SU-DHL-6 (cell line): ENCODE measurements around the gene TPST2.

Experiments
- H2AFZ ChIP-seq: fragments of 200-600 bp; sonication (generic); 2 replicates; pipeline ENCODE4 v1.6.1; 2014; ENCODE audit warnings: low read depth, mild to moderate bottlenecking, moderate library complexity, mixed read lengths, antibody characterized with exemption, low read length; ENCODE audit not compliant: severe bottlenecking
- H3F3A ChIP-seq: fragments of 200-600 bp; shearing (Covaris generic); 2 replicates; pipeline ENCODE4 v1.6.0; 2016; ENCODE audit warnings: antibody characterized with exemption, mild to moderate bottlenecking; ENCODE audit not compliant: insufficient read depth
- H3K27ac ChIP-seq: fragments of 200-600 bp; sonication (generic); 2 replicates; pipeline ENCODE4 v1.5.1; 2016; ENCODE audit warnings: low read depth, mild to moderate bottlenecking, low read length, moderate library complexity, mixed read lengths
- H3K27me3 ChIP-seq: fragments of 200-600 bp; sonication (generic), shearing (Covaris generic); 2 replicates; pipeline ENCODE4 v1.6.0; 2014; ENCODE audit warnings: mild to moderate bottlenecking, low read length
- H3K36me3 ChIP-seq: fragments of 200-600 bp; sonication (generic); 2 replicates; pipeline ENCODE4 v1.6.1; 2014; ENCODE audit warnings: mild to moderate bottlenecking, low read length, mixed read lengths
- H3K4me2 ChIP-seq: fragments of 300-600, 200-600 bp; shearing (Covaris generic), sonication (generic); 2 replicates; pipeline ENCODE4 v1.6.0; 2014; ENCODE audit warnings: low read length, low read depth, mild to moderate bottlenecking; ENCODE audit not compliant: poor library complexity, severe bottlenecking
- H3K4me3 ChIP-seq: fragments of 200-600 bp; sonication (generic); 2 replicates; pipeline ENCODE4 v1.5.1; 2014; ENCODE audit warnings: antibody characterized with exemption, low read length, mild to moderate bottlenecking, mixed read lengths; ENCODE audit not compliant: insufficient read depth, poor library complexity, severe bottlenecking
- H3K79me2 ChIP-seq: fragments of 200-600 bp; sonication (generic); 2 replicates; pipeline ENCODE4 v1.6.1; 2014; ENCODE audit warnings: mild to moderate bottlenecking, low read length, moderate library complexity; ENCODE audit not compliant: insufficient read depth
- H3K9ac ChIP-seq: fragments of 200-600 bp; sonication (generic); 2 replicates; pipeline ENCODE4 v1.7.0; 2014; ENCODE audit warnings: mild to moderate bottlenecking, low read length
- H3K9me2 ChIP-seq: fragments of 200-600 bp; sonication (generic); replicated peaks from 2 replicates; pipeline ENCODE4 v1.6.1; 2014; ENCODE audit warnings: low read length; ENCODE audit not compliant: insufficient read depth
- H3K9me3 ChIP-seq: fragments of 200-600 bp; sonication (generic); 2 replicates; pipeline ENCODE4 v1.6.1; 2014; ENCODE audit warnings: low read length, mixed read lengths; ENCODE audit not compliant: insufficient read depth
- H4K20me1 ChIP-seq: fragments of 200-600 bp; sonication (generic); 2 replicates; pipeline ENCODE4 v1.6.1; 2014; ENCODE audit warnings: low read depth, mild to moderate bottlenecking, antibody characterized with exemption, low read length, moderate library complexity, mixed read lengths
- CTCF ChIP-seq: fragments of 200-600 bp; sonication (generic); IDR thresholded peaks from one replicate; pipeline ENCODE4 v1.5.1; 2017; ENCODE audit warnings: antibody characterized with exemption, mild to moderate bottlenecking, low read length, moderate library complexity; ENCODE audit not compliant: insufficient read depth, poor library complexity, severe bottlenecking
- EZH2phosphoT487 ChIP-seq: fragments of 200-600 bp; sonication (generic), shearing (Covaris generic); conservative IDR thresholded peaks from 2 replicates; pipeline ENCODE4 v1.6.1; 2018; ENCODE audit warnings: mild to moderate bottlenecking, antibody characterized with exemption, low read length, moderate library complexity, mixed read lengths

TPST2 gene

GRCh38 chr22:26601726-26602125 is 11.8 kb upstream of the TPST2 start:
- Histone ChIP-seq H3K27ac (no peak overlapping the region), H2AFZ (no peak overlapping the region), H3F3A (no peaks in the 10 kb centered on the region), H3K9me2 (no peaks in the 10 kb centered on the region), H3K36me3 (no peaks in the 10 kb centered on the region), H3K9ac (no peak overlapping the region), H3K27me3 (no peaks in the 10 kb centered on the region), H3K4me2 (no peak overlapping the region), H3K79me2 (no peaks in the 10 kb centered on the region), H3K9me3 (no peaks in the 10 kb centered on the region), H3K4me3 (no peak overlapping the region), H4K20me1 (no peaks in the 10 kb centered on the region)
- TF ChIP-seq CTCF = no peak
- TF ChIP-seq EZH2phosphoT487 = no peak

GRCh38 chr22:26599505-26599904 is 9.6 kb upstream of the TPST2 start:
- Histone ChIP-seq H2AFZ (no peak overlapping the region), H3K4me3 (no peak overlapping the region), H3K9me2 (no peaks in the 10 kb centered on the region), H3K79me2 (no peaks in the 10 kb centered on the region), H3K27ac (no peak overlapping the region), H3F3A (no peaks in the 10 kb centered on the region), H3K27me3 (no peaks in the 10 kb centered on the region), H3K4me2 (no peak overlapping the region), H3K9me3 (no peaks in the 10 kb centered on the region), H4K20me1 (no peaks in the 10 kb centered on the region), H3K9ac (no peak overlapping the region), H3K36me3 (no peaks in the 10 kb centered on the region)
- no peak for TF ChIP-seq EZH2phosphoT487
- TF ChIP-seq CTCF = no peak

GRCh38 chr22:26597480-26597879 is 7.5 kb upstream of the TPST2 start:
- Histone ChIP-seq H3F3A (no peaks in the 10 kb centered on the region), H3K79me2 (no peaks in the 10 kb centered on the region), H4K20me1 (no peaks in the 10 kb centered on the region), H3K36me3 (no peaks in the 10 kb centered on the region), H3K4me3 (no peak overlapping the region), H3K9me2 (no peaks in the 10 kb centered on the region), H2AFZ (no peak overlapping the region), H3K4me2 (no peak overlapping the region), H3K9ac (no peak overlapping the region), H3K9me3 (no peaks in the 10 kb centered on the region), H3K27ac (no peak overlapping the region), H3K27me3 (no peaks in the 10 kb centered on the region)
- TF ChIP-seq EZH2phosphoT487 = no peak
- TF ChIP-seq CTCF = no peak
